MCF 10A (cell line): ENCODE results near the gene PDCD5. TPM values are rescaled to one million over a fixed set of nuclear protein-coding genes. Genes with fewer than 3 reads are reported as not detected.

Experiments used
- BruUV-seq: library from RNA; stranded (reverse); fragments of 400-500 nt; replicated peaks from 2 replicates; lab custom pipeline; 2021; lab: Mats Ljungman, UMichigan
- CTCF ChIA-PET: fragments of 300-600 bp; sonication (Branson Sonifier 250); formaldehyde crosslinking; extraction: SDS; loops from one replicate; lab custom pipeline; 2021; ENCODE audit warnings: antibody characterized with exemption, inconsistent platforms; lab: Yijun Ruan, JAX
- POLR2A ChIA-PET: fragments of 300-600, 350-650 bp; sonication (Branson Sonifier 250); formaldehyde crosslinking; extraction: SDS; loops from one replicate; lab custom pipeline; 2020; ENCODE audit warnings: antibody characterized with exemption, inconsistent platforms; lab: Yijun Ruan, JAX
- DNase-seq: peaks from one replicate; pipeline ENCODE4 v3.0.0-alpha.2; 2018; ENCODE audit not compliant: unreplicated experiment
- H3K27ac Mint-ChIP-seq: one replicate; pipeline ENCODE4 v1.8.0; 2022; ENCODE audit warnings: mild to moderate bottlenecking, low read depth, mixed read lengths; ENCODE audit not compliant: unreplicated experiment
- H3K27me3 Mint-ChIP-seq: one replicate; pipeline ENCODE4 v1.8.0; 2022; ENCODE audit warnings: mixed read lengths; ENCODE audit not compliant: insufficient read depth, unreplicated experiment
- H3K36me3 Mint-ChIP-seq: one replicate; pipeline ENCODE4 v1.8.0; 2022; ENCODE audit warnings: mild to moderate bottlenecking, moderate library complexity, mixed read lengths; ENCODE audit not compliant: insufficient read depth, unreplicated experiment
- H3K4me1 Mint-ChIP-seq: one replicate; pipeline ENCODE4 v1.8.0; 2022; ENCODE audit warnings: mixed read lengths; ENCODE audit not compliant: insufficient read depth, unreplicated experiment
- H3K4me3 Mint-ChIP-seq: one replicate; pipeline ENCODE4 v1.8.0; 2022; ENCODE audit warnings: mild to moderate bottlenecking, moderate library complexity, mixed read lengths; ENCODE audit not compliant: unreplicated experiment
- H3K9me3 Mint-ChIP-seq: one replicate; pipeline ENCODE4 v1.8.0; 2022; ENCODE audit warnings: mixed read lengths; ENCODE audit not compliant: unreplicated experiment
- CTCF ChIP-seq: fragments of 200-600 bp; IDR thresholded peaks from one replicate; pipeline ENCODE4 v1.8.0; 2022; ENCODE audit warnings: antibody characterized with exemption, mild to moderate bottlenecking; ENCODE audit not compliant: unreplicated experiment
- intact Hi-C: fragments of 100-400 bp; cut with micrococcal nuclease; formaldehyde crosslinking; loops from 2 replicates; pipeline ENCODE4 v1.14.1; 2022
- total RNA-seq: library from RNA; stranded (reverse); gene quantifications from 2 replicates; pipeline ENCODE4 v1.2.3, GENCODE V29; 2022

Gene PDCD5
- total RNA-seq, 1 experiment from 2014 or later = 261 TPM

GRCh38 chr19:32558607-32559228, 22.3 kb upstream of the PDCD5 start:
- no peak for TF ChIP-seq CTCF
- BruUV-seq = no TSS peak
- Mint-ChIP-seq H3K27me3 (no peaks in the 10 kb centered on the region), H3K27ac (no peak overlapping the region), H3K4me3 (no peak overlapping the region), H3K4me1 (no peaks in the 10 kb centered on the region), H3K9me3 (no peaks in the 10 kb centered on the region), H3K36me3 (no peaks in the 10 kb centered on the region)
- intact Hi-C loops = no loop called here
- no peak for DNase-seq
- CTCF ChIA-PET = interaction anchor here (0.7 to 1.5 kb wide), 5 partner anchors 8 to 1890 kb away, joined by 3 to 13 read pairs (median 3); no protein-coding TSS in a partner anchor
- POLR2A ChIA-PET = interaction anchor here (0.7 kb wide), 1 partner anchor 34 kb away, joined by 3 read pairs; no protein-coding TSS in a partner anchor

GRCh38 chr19:32563761-32564160, 17.2 kb upstream of the PDCD5 start:
- Mint-ChIP-seq H3K9me3 (no peaks in the 10 kb centered on the region), H3K27ac (no peak overlapping the region), H3K4me1 (no peaks in the 10 kb centered on the region), H3K4me3 (no peak overlapping the region), H3K36me3 (no peaks in the 10 kb centered on the region), H3K27me3 (no peaks in the 10 kb centered on the region)
- no TSS peak for BruUV-seq
- intact Hi-C loops = no loop called here
- ChIA-PET POLR2A (no interaction called here), CTCF (interaction anchor here (0.9 to 2.0 kb wide), 5 partner anchors 9 to 223 kb away, joined by 3 to 8 read pairs (median 3); no protein-coding TSS in a partner anchor)
- TF ChIP-seq CTCF = no peak
- no peak for DNase-seq

- no peak for TF ChIP-seq CTCF
- Mint-ChIP-seq H3K27ac (no peak overlapping the region), H3K4me3 (no peak overlapping the region), H3K4me1 (peaks cover 8% of the 10 kb centered on the region), H3K9me3 (no peaks in the 10 kb centered on the region), H3K36me3 (no peaks in the 10 kb centered on the region), H3K27me3 (no peaks in the 10 kb centered on the region)
- no TSS peak for BruUV-seq
- ChIA-PET POLR2A (no interaction called here), CTCF (interaction anchor here (0.6 to 1.7 kb wide), 11 partner anchors 8 to 1901 kb away, joined by 3 to 6 read pairs (median 4); no protein-coding TSS in a partner anchor)
- intact Hi-C loops = no loop called here
- DNase-seq = no peak
Observed at GRCh38 chr19:32566246-32566830, 14.7 kb upstream of the PDCD5 start.

GRCh38 chr19:32567486-32567885, 13.5 kb upstream of the PDCD5 start:
- no peak for TF ChIP-seq CTCF
- Mint-ChIP-seq H3K4me3 (no peak overlapping the region), H3K27me3 (no peaks in the 10 kb centered on the region), H3K4me1 (peaks cover 8% of the 10 kb centered on the region), H3K27ac (no peak overlapping the region), H3K36me3 (no peaks in the 10 kb centered on the region), H3K9me3 (no peaks in the 10 kb centered on the region)
- CTCF ChIA-PET = interaction anchor here (0.6 to 1.7 kb wide), 9 partner anchors 9 to 1902 kb away, joined by 3 to 6 read pairs (median 4); no protein-coding TSS in a partner anchor
- intact Hi-C loops = no loop called here
- no peak for DNase-seq
- POLR2A ChIA-PET = no interaction called here
- BruUV-seq = no TSS peak
